HEK293T (cell line): Measurements from ENCODE around the gene GHR.

Experiments
- CTCF ChIA-PET: fragments of 350-600 bp; formaldehyde crosslinking; extraction: SDS; loops from one replicate; lab custom pipeline; 2021; ENCODE audit warnings: antibody characterized with exemption, inconsistent platforms; lab: Yijun Ruan, JAX
- POLR2A ChIA-PET: fragments of 350-600 bp; formaldehyde crosslinking; extraction: SDS; loops from one replicate; lab custom pipeline; 2020; ENCODE audit warnings: antibody characterized with exemption, inconsistent platforms; lab: Yijun Ruan, JAX
- DNase-seq: peaks from one replicate; pipeline ENCODE4 v3.0.0; 2012; ENCODE audit warnings: mixed read lengths; ENCODE audit errors: extremely low spot score
- ARNT ChIP-seq: fragments of 450-650 bp; IDR thresholded peaks from 2 replicates; pipeline ENCODE4 v1.6.1; 2017; ENCODE audit warnings: mild to moderate bottlenecking
- BHLHE40 ChIP-seq: fragments of 450-650 bp; IDR thresholded peaks from 2 replicates; pipeline ENCODE4 v1.6.1; 2016; ENCODE audit warnings: mild to moderate bottlenecking, moderate library complexity, borderline replicate concordance
- CTBP1 ChIP-seq: fragments of 450-650 bp; IDR thresholded peaks from 2 replicates; pipeline ENCODE4 v1.6.1; 2016; ENCODE audit warnings: borderline replicate concordance
- ELF4 ChIP-seq: fragments of 450-650 bp; IDR thresholded peaks from 2 replicates; pipeline ENCODE4 v1.6.1; 2017; ENCODE audit warnings: antibody characterized with exemption
- FOXA1 ChIP-seq: fragments of 450-650 bp; IDR thresholded peaks from 2 replicates; pipeline ENCODE4 v1.6.1; 2016; ENCODE audit warnings: mild to moderate bottlenecking
- FOXK2 ChIP-seq: fragments of 450-650 bp; IDR thresholded peaks from 2 replicates; pipeline ENCODE4 v1.6.1; 2016; ENCODE audit warnings: mild to moderate bottlenecking
- FOXM1 ChIP-seq: fragments of 450-650 bp; IDR thresholded peaks from 2 replicates; pipeline ENCODE4 v1.6.1; 2017; ENCODE audit warnings: mild to moderate bottlenecking, borderline replicate concordance
- HDGF ChIP-seq: fragments of 450-650 bp; IDR thresholded peaks from 2 replicates; pipeline ENCODE4 v1.6.1; 2017; ENCODE audit warnings: antibody characterized with exemption, borderline replicate concordance
- L3MBTL2 ChIP-seq: fragments of 450-650 bp; conservative IDR thresholded peaks from 2 replicates; pipeline ENCODE4 v1.6.1; 2016; ENCODE audit warnings: mild to moderate bottlenecking
- LEF1 ChIP-seq: fragments of 450-650 bp; IDR thresholded peaks from 2 replicates; pipeline ENCODE4 v1.6.1; 2017; ENCODE audit warnings: mild to moderate bottlenecking, borderline replicate concordance
- NFRKB ChIP-seq: fragments of 450-650 bp; IDR thresholded peaks from 2 replicates; pipeline ENCODE4 v1.6.1; 2016; ENCODE audit warnings: mild to moderate bottlenecking, moderate library complexity
- PKNOX1 ChIP-seq: fragments of 450-650 bp; IDR thresholded peaks from 2 replicates; pipeline ENCODE4 v1.6.1; 2016
- SP1 ChIP-seq: fragments of 450-650 bp; IDR thresholded peaks from 2 replicates; pipeline ENCODE4 v1.6.1; 2017
- SUZ12 ChIP-seq: fragments of 450-650 bp; IDR thresholded peaks from 2 replicates; pipeline ENCODE4 v1.6.1; 2016; ENCODE audit warnings: mild to moderate bottlenecking
- TARDBP ChIP-seq: fragments of 450-650 bp; IDR thresholded peaks from 2 replicates; pipeline ENCODE4 v1.6.1; 2016
- ZNF384 ChIP-seq: fragments of 450-650 bp; IDR thresholded peaks from 2 replicates; pipeline ENCODE4 v1.6.1; 2016

The GHR gene

GRCh38 chr5:42520203-42520602 lies 97.0 kb downstream of the GHR start:
- POLR2A ChIA-PET, result no interaction called here
- no peak for TF ChIP-seq CTBP1
- no peak for TF ChIP-seq FOXM1
- TF ChIP-seq BHLHE40, result no peak
- no peak for TF ChIP-seq SP1
- TF ChIP-seq LEF1, result no peak
- no peak for TF ChIP-seq FOXA1
- no peak for TF ChIP-seq TARDBP
- TF ChIP-seq SUZ12, result no peak
- TF ChIP-seq PKNOX1, result no peak
- no peak for TF ChIP-seq ELF4
- TF ChIP-seq ARNT, result no peak
- TF ChIP-seq HDGF, result no peak
- TF ChIP-seq FOXK2, result no peak
- no peak for TF ChIP-seq NFRKB
- TF ChIP-seq L3MBTL2, result no peak
- TF ChIP-seq ZNF384, result no peak
- CTCF ChIA-PET, result no interaction called here
- no peak for DNase-seq

- TF ChIP-seq NFRKB (no peak), SUZ12 (no peak), ARNT (no peak), BHLHE40 (no peak), LEF1 (no peak), HDGF (no peak), PKNOX1 (no peak), CTBP1 (no peak)
- ChIA-PET CTCF (no interaction called here), POLR2A (no interaction called here)
- DNase-seq, result no peak
Observed at GRCh38 chr5:42520957-42521356, 97.7 kb downstream of the GHR start.

GRCh38 chr5:42521406-42521805 lies 98.2 kb downstream of the GHR start:
- CTCF ChIA-PET, result no interaction called here
- POLR2A ChIA-PET, result no interaction called here
- TF ChIP-seq PKNOX1 (no peak), TARDBP (no peak), SP1 (no peak), FOXA1 (no peak), LEF1 (no peak), ELF4 (no peak)
- no peak for DNase-seq

- no peak for TF ChIP-seq CTBP1
- TF ChIP-seq ELF4, result no peak
- TF ChIP-seq ZNF384, result no peak
- TF ChIP-seq SP1, result no peak
- TF ChIP-seq LEF1, result no peak
- TF ChIP-seq TARDBP, result no peak
- TF ChIP-seq NFRKB, result no peak
- no peak for TF ChIP-seq HDGF
- TF ChIP-seq L3MBTL2, result no peak
- TF ChIP-seq PKNOX1, result no peak
- TF ChIP-seq FOXA1, result no peak
- TF ChIP-seq ARNT, result no peak
- TF ChIP-seq SUZ12, result no peak
- TF ChIP-seq FOXK2, result no peak
- no peak for TF ChIP-seq FOXM1
- TF ChIP-seq BHLHE40, result no peak
- DNase-seq, result no peak
- ChIA-PET CTCF (no interaction called here), POLR2A (no interaction called here)
Observed at GRCh38 chr5:42522783-42523182, 99.5 kb downstream of the GHR start.

GRCh38 chr5:42526179-42526578 lies 102.9 kb downstream of the GHR start:
- DNase-seq, result no peak
- ChIA-PET CTCF (no interaction called here), POLR2A (no interaction called here)
- TF ChIP-seq FOXK2 (no peak), FOXA1 (no peak), ELF4 (no peak), ARNT (no peak), PKNOX1 (no peak), ZNF384 (no peak), TARDBP (no peak), CTBP1 (no peak), FOXM1 (no peak), HDGF (no peak), SP1 (no peak), BHLHE40 (no peak), L3MBTL2 (no peak), SUZ12 (no peak), LEF1 (no peak), NFRKB (no peak)
